ENCODE measurements around the gene TMEM181. TPM values are rescaled to one million over a fixed set of nuclear protein-coding genes. Genes with fewer than 3 reads are reported as not detected.
A peak's percentile ranks its signal among the peaks of the same experiment; 100 is the strongest.

TMEM181 gene
- total and polyA plus RNA-seq, 2 of the 13 experiments (the other 11 are each of a cell fraction or from before 2014, with no cell fraction given), result 59.1 to 108 TPM

GRCh38 chr6:158597565-158597964 is 37.7 kb downstream of the TMEM181 start:
- H3K27me3 ChIP-seq (ENCODE audit: control insufficient read depth in 1 of 2, insufficient read depth in 2 of 2, low read length in 2 of 2), result no peaks in the 10 kb centered on the region
- ChIA-PET POLR2A (no interaction called here), CTCF (ENCODE audit: low intra/inter-chr PET ratio, low total read pairs) (no interaction called here)
- H4K20me1 ChIP-seq (ENCODE audit: insufficient read depth, low read length), result peaks cover 30% of the 10 kb centered on the region
- no peak overlapping the region for H3K9ac ChIP-seq (ENCODE audit: insufficient read depth, low read depth, low read length)
- in situ Hi-C loops (cut with HindIII; ENCODE audit: extremely low pct_ligation_motif_present, low pct_unique_long_range_greater_than_20kb) (no loop called here), intact Hi-C loops (cut with micrococcal nuclease; ENCODE audit: unreplicated experiment) (no loop called here)
- H3K27ac ChIP-seq (ENCODE audit: extremely low read length, insufficient read depth, low read length), result no peak overlapping the region
- FAIRE-seq (no peak), DNase-seq (ENCODE audit: low spot score) (no peak), ATAC-seq (no peak)
- H3K79me2 ChIP-seq (ENCODE audit: insufficient read depth, low read length), result peaks cover 14% of the 10 kb centered on the region
- BruUV-seq (replicated peaks), result no TSS peak
- H3K9me3 ChIP-seq (ENCODE audit: low read length), result no peaks in the 10 kb centered on the region
- H3K36me3 ChIP-seq (replicated peaks in 1 of 2; ENCODE audit: control insufficient read depth in 1 of 2, insufficient read depth in 2 of 2, low read length in 2 of 2), result peaks cover 33 to 92% of the 10 kb centered on the region in 2 experiments
- H2AFZ ChIP-seq (ENCODE audit: low read length), result no peak overlapping the region
- H3K4me1 ChIP-seq (ENCODE audit: insufficient read depth, low read length), result no peaks in the 10 kb centered on the region
- H3K4me3 ChIP-seq (replicated peaks in 1 of 3; ENCODE audit: insufficient read depth in 1 of 3, low read depth in 2 of 3, low read length in 3 of 3), result no peak overlapping the region
- WGBS (ENCODE audit: low lambda C conversion rate), result 96% methylated on average over 4 of the region's 4 CpGs
- TF ChIP-seq ZNF790 (CRISPR knock-in tag; IDR thresholded peaks at IDR 0.05; ENCODE audit: borderline replicate concordance) (no peak), ZNF121 (CRISPR knock-in tag; IDR thresholded peaks at IDR 0.05) (peak; percentile 80)
- H3K4me2 ChIP-seq (ENCODE audit: low read depth, low read length), result no peak overlapping the region

GRCh38 chr6:158599635-158600034 is 39.7 kb downstream of the TMEM181 start:
- Histone ChIP-seq H3K36me3 (replicated peaks in 1 of 2; ENCODE audit: control insufficient read depth in 1 of 2, insufficient read depth in 2 of 2, low read length in 2 of 2) (peaks cover 38 to 91% of the 10 kb centered on the region in 2 experiments), H2AFZ (ENCODE audit: low read length) (no peak overlapping the region), H3K79me2 (ENCODE audit: insufficient read depth, low read length) (peaks cover 25% of the 10 kb centered on the region), H3K27me3 (ENCODE audit: control insufficient read depth in 1 of 2, insufficient read depth in 2 of 2, low read length in 2 of 2) (no peaks in the 10 kb centered on the region), H4K20me1 (ENCODE audit: insufficient read depth, low read length) (peaks cover 39% of the 10 kb centered on the region), H3K4me3 (replicated peaks in 1 of 3; ENCODE audit: insufficient read depth in 1 of 3, low read depth in 2 of 3, low read length in 3 of 3) (no peak overlapping the region), H3K9ac (ENCODE audit: insufficient read depth, low read depth, low read length) (no peak overlapping the region), H3K4me1 (ENCODE audit: insufficient read depth, low read length) (no peaks in the 10 kb centered on the region), H3K4me2 (ENCODE audit: low read depth, low read length) (no peak overlapping the region), H3K9me3 (ENCODE audit: low read length) (no peaks in the 10 kb centered on the region), H3K27ac (ENCODE audit: extremely low read length, insufficient read depth, low read length) (no peak overlapping the region)
- WGBS (ENCODE audit: low lambda C conversion rate), result 96% methylated on average over 18 of the region's 18 CpGs
- no peak for FAIRE-seq
- CTCF ChIA-PET (ENCODE audit: low intra/inter-chr PET ratio, low total read pairs), result no interaction called here
- no peak for DNase-seq (ENCODE audit: low spot score)
- TF ChIP-seq ZNF430 (CRISPR knock-in tag; IDR thresholded peaks at IDR 0.05) (no peak), GMEB2 (CRISPR knock-in tag; IDR thresholded peaks at IDR 0.05; ENCODE audit: low read depth) (no peak), AGO2 (optimal IDR thresholded peaks at IDR 0.05; ENCODE audit: low read depth, low read length) (peak; percentile 71), LCORL (IDR thresholded peaks at IDR 0.05) (no peak), LCORL (CRISPR knock-in tag; IDR thresholded peaks at IDR 0.05) (no peak), ZNF781 (CRISPR knock-in tag; IDR thresholded peaks at IDR 0.05; ENCODE audit: borderline replicate concordance, not compliant biosample characterization) (no peak), GATA4 (IDR thresholded peaks at IDR 0.05; ENCODE audit: borderline replicate concordance, low read depth) (no peak), RBM22 (optimal IDR thresholded peaks at IDR 0.05; ENCODE audit: low read length) (peak; percentile 54), UBTF (CRISPR knock-in tag; IDR thresholded peaks at IDR 0.05) (no peak)
- in situ Hi-C loops (cut with HindIII; ENCODE audit: extremely low pct_ligation_motif_present, low pct_unique_long_range_greater_than_20kb) (no loop called here), intact Hi-C loops (cut with micrococcal nuclease; ENCODE audit: unreplicated experiment) (no loop called here)
- POLR2A ChIA-PET, result interaction anchor here (1.1 kb wide), 1 partner anchor 62 kb away, joined by 3 read pairs; no protein-coding TSS in a partner anchor
- ATAC-seq, result 0 out of 3 replicates have a peak, but pooled peaks have one; percentile 13
- no TSS peak for BruUV-seq (replicated peaks)

Measured in HepG2 (cell line).